Measurements from ENCODE around the gene HS6ST2.
"Not testable (repeated sequence)": the region's sequence is repeated elsewhere in the genome, so short reads cannot be mapped to it uniquely, and the experiment has no call there.

The HS6ST2 gene

DNA sequence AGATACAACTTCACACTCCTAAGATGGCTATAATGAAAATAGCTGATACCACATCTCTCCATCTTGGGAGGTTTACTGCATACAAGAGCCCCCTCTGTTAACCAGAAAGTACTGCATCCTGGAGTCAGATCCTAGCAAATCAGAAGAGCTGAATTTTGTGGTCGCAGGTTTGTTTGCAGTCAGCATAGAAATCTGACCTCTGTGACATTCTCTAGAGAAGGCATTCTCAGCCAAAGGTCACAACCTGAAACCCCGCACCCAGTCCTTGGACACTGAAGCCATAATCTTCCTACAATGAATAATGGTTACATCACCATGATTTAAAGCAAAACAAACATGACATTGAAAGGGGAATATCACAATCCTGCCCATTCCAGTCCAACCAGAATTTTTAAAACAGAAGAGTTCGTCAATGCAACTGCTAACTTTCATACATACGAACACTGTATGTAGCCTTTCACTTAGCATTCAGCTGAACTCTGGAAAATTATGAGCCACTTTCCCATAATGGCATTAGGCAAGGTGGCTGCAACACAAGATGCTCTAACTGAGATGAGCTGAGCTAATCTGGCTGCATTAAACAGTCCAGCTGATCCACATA lies 17.6 kb downstream of the HS6ST2 start:
- no peak for DNase-seq

DNA sequence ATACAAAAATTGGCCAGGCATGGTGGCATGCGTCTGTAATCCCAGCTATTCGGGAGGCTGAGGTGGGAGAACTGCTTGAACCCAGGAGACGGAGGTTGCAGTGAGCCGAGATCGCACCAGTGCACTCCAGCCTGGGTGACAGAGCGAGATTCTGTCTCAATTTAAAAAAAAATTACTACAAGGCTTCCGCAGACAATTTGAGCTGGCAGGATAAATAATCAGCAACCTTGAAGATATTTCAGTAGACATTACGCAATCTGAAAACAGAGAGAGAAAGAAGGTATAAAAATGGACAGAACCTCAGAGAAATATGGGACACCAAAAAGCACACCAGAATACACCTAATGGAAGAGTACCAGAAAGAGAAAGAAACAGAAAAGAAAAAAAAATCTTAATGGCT lies 25.3 kb downstream of the HS6ST2 start:
- DNase-seq = no peak

DNA sequence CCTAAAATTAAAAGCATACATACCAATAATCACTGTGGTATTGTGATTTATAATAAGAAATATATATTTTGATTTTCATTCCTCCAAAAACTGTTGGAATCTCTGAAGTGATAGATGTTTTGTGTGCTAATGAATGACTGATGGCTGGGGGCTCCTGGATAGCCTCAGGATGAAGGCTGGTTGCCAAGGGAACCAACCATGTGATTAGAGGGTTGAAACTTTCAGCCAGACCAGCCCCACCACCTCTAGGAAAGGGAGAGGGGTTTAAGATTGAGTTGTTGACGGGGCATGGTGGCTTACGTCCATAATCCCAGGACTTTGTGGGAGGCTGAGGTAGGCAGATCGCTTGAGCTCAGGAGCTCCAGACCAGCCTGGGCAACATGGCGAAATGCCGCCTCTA lies 34.0 kb downstream of the HS6ST2 start:
- no peak for DNase-seq

DNA sequence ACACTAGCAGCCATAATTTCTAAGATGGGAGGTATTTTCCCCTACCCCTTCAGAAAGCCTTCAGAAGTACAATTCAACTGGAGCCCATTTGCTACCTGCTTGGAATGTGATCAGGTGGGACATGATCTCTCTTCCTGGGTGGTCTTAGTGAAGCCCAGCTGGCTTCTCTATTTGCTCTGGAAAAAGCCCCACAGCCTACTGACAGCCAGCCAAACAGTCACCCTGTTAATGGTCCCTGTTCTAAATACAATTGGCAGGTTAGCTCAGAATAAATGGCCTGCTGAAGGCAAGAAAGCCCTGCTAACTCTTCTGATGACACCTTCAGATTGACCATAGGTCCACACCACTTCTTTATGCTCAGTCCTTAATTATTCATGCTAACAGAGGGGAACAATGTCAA lies 39.9 kb downstream of the HS6ST2 start:
- DNase-seq = no peak

DNA sequence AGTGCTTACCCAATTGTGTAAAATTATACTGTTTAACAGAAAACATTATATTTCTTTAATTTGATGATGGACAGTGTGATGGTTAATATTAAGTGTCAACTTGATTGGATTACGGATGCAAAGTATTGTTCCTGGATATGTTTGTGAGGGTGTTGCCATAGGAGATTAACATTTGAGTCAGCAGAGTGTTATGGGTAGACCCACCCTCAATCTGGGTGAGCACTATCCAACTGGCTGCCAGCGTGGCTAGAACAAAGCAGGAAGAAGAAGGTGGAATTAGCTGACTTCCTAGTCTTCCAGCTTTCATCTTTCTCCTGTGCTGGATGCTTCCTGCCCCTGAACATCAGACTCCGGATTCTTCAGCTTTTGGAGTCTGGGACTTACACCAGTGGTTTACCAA lies 42.1 kb downstream of the HS6ST2 start:
- no peak for DNase-seq

DNA sequence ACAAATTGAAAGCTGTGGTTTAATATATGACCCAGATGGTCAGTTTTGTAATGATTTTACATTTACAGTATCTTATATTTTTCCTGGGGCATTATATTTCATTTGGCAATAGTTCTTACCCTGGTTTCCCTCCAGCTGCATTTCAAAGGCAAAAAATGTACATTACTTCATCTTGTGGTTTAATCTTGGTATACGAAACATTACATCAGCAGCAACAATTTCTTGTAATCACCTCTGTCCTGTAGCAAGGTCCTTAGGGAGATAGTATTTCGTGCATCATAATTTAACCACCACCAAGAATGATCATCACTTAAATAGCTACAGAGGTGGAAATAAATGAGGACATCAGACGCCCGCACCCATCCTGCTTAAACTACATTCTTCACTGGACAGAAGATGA lies 48.8 kb downstream of the HS6ST2 start:
- no peak for DNase-seq

DNA sequence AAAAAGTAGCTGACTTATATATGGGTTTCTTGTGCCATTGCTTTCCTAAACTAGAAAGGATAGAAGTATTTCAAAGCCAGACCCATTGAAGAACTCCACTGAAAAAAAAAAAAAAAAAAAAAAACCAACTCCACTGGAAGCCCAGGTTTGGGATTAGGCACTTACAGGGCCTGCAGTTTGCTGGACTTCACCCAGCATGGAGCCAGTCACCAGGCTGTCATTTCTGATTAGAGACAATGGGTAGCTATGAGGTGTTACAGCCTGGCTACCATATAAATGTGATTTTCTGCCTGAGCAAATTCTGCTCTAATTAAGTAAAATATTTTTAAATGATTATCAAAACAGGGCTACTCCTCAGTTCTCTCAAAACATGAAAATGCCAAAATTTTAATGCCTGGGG lies 49.5 kb downstream of the HS6ST2 start:
- DNase-seq = no peak

DNA sequence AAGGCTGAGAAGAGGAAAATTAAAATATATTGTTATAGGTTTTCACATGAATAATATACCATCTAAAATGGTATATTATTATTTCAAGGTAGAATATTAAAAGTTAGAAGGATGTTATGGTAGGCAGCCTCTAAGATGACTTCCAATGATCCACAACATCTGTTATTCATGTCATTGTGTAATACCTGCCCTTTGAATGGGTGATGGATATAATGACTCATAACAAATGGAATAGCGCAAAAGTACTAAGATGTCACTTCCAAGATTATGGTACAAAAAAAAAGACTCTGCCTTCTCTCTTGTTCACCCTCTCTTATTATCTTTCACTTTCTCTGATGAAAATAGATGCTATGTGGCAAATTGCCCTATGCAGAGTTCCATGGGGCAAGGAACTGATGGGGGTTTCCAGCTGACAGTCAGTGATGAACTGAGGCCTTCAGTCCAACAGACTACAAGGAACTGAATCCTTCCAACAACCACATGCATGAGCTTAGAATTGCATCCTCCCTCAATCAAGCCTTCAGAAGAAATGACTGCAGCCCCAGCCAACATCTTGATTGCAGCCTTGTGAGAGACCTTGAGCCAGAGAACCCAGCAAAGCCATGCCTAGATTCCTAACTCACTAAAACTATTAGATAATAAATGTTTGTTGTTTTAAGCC lies 57.7 kb downstream of the HS6ST2 start:
- DNase-seq = no peak

DNA sequence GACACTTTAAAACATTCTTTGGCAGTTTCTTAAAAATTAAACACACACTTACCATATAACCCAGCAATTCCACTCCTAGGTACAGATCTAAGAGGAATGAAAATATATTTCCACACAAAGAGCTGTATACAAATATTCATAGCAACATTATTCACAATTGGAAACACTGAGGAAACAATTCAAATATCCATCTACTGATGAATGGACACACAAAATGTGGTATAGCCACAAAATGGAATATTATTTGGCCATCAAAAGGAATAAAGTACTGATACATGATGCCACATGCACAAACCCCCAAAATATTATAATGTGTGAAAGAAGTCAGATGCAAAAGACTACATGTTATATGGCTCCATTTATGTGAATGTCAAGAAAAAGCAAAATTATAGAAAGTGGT lies 70.9 kb downstream of the HS6ST2 start:
- no peak for DNase-seq

DNA sequence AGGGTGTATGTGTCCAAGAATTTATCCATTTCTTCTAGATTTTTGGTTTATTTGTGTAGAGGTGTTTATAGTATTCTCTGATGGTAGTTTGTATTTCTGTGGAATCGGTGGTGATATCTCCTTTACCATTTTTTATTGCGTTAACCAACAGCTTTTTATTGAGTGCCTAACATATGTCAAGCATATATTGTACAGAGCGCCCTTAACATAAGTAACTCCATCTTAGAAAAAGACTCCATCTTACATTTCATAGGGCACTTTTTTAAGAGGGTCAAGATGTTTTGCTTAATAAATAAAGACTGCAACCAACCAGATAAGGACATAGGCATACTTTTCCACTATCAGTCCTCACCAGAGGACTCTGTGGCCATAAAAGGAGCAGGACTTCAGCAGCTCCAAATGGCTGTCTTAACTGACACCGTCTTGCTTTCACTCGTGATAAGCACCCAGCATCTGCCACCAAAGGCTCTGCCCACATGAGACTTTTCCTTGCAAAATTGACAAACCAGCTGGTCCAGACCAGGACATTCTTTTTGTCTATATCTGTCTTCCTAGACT lies 75.0 kb downstream of the HS6ST2 start:
- DNase-seq = no peak

DNA sequence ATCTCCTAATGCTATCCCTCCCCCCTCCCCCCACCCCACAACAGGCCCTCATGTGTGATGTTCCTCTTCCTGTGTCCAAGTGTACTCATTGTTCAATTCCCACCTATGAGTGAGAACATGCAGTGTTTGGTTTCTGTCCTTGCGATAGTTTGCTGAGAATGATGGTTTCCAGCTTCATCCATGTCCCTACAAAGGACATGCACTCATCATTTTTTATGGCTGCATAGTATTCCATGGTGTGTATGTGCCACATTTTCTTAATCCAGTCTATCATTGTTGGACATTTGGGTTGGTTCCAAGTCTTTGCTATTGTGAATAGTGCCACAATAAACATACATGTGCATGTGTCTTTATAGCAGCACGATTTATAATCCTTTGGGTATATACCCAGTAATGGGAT lies 77.7 kb downstream of the HS6ST2 start:
- DNase-seq = not testable (repeated sequence)

DNA sequence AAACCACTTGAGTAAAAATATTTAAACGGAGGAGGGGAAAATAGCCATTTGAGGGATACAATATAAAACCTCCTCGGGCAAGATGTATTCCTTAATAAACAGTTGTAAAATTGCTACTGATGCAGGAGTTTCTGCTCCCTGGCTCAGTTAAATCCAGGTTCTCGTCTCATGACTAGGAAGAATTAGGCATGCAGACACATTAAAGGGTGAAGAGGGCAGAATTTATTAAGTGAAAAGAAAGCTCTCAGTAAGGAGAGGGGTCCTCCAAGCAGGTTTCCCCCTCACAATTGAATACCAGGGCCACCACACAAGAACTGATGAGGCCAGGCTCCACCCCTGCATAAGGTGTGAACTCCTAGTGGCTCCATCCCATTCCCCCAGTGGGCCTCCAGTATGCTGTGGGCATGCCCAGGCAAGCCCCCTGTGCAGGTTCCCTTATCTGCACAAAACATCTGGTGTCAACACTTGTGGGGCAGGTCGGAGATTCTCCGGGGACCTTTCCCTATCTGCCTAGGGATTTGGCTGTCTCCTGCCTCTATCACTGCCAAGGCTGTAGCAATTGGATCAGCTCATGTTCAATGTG lies 80.4 kb downstream of the HS6ST2 start:
- DNase-seq = no peak

DNA sequence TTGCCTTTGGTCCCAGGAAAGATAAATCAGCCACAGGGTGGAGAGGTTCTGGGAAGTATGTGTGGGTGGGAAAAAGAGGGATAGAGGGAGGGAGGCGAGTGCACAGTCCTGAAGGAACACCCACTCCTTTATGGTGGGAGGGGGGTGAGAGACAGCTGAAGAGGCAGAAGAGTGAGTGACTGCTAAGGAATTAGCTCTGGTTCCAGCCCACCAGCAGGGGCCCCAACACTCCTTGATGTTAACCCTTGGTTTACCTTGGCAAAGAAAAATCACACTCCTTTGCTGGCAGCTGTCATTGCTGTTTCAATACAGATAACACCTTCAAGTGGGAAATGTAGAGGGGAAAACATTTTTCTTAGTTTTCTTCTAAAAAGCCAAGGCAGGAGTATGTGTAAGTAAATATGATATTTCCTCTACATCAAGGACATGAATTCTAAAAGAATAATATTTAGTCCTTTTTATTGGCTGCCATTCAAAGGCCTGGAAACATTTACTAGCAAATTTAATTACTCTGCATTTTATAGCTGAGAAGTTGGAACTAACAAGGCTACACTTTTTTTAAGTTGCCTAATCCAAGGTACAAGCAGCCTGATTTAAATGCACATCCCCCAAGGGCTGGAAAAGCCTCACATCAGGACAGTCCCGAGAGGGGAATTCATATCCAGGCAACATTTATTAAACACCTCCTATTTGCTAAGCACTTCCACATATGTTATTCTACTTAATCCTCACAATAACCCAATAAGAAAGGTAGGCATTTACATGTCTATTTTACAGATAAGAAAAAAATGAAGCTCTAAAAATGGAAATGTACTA lies 81.7 kb downstream of the HS6ST2 start:
- DNase-seq = no peak

DNA sequence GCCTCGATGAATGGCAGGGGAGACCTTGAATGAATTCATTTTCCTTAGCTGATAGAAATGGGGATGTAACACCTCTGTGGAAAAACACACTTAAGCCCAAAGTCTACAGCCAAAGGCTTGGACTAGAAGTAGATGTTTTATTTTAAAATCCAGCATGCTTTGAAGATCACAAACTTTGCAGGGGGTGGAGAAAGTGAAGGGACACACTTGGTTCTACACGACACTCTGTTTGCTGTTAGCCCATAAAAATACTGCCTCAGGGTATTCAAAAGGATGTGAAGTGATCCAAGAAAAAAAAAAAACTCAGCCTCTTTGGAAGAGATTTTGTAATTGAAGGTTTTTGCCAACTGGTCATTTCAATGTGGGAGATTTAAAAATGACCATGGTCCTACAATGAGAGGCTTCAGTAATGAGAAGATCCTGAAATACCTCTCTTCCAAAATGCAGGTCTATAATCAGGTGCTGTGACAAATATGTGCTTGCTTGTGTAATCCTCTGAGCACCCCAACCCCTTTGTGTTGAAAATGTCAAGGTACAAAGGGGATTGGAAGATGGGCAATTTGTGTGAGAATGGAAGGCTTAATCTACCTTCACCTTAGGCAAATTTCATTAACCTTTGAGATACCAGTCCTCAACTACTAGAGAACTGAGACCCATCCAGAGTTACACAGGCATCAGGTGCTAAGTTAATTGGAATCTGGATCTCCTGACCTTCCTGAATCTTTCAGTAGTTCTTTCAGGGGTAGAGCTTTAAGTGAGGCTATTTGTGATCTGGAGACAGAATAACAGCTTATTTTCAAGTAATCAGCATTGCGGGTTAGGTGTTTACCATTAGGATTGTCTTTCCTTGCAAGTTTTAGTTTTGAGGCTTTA lies 82.5 kb downstream of the HS6ST2 start:
- no peak for DNase-seq

DNA sequence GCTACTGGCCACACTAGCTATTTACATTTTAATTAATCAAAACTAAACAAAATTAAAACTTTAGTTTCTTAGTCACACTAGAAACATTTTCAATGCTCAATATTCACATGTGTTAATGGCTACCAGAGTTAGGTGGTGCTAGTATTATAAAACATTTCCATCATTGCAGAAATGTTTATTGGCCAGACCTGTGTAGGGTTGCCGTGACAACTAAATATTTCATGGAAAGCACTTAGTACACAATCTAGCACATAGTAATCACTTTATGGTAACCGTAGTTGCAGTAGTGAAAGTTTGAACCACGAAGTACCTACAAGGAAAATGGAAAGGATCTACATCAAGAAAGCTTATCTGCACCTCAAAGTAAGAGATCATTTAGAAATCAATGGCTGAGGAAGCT lies 95.9 kb downstream of the HS6ST2 start:
- DNase-seq = no peak

DNA sequence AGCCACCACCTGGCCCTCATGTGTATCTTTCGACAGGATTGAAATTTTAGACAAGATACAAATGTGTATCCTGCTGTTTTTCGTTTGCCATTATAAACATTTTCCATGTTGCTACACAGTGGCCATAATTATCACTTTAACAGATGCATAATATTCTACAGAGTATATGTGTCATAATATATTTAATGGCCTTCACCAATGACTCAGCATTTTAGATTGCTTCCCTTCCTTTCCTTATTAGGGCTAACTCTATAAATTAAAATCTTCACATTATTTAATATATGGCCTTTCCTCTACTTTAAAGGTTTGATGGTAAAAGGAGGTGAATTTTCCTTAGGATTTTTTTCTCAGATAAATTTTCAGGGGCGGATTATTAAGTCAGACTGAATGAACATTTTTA lies 97.4 kb downstream of the HS6ST2 start:
- DNase-seq = no peak

DNA sequence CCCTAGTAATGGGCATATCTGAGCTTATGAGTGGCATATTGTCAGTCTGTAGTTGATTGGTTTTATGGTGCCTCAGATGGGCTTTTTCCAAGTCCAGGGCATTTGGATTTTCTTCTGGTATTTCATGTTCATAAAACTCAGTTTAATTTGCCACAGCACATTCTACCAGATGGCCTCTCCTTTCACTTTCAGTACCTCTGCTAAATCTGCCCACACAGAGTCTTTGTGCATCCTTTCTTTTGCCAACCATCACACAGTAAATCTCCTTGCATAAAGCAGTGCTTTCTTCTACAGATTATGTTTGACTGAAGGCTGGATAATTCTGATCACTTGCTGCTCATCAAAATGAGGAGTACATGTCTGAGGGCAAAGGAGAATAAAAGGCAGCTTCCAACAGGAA lies 98.2 kb downstream of the HS6ST2 start:
- DNase-seq = no peak

DNA sequence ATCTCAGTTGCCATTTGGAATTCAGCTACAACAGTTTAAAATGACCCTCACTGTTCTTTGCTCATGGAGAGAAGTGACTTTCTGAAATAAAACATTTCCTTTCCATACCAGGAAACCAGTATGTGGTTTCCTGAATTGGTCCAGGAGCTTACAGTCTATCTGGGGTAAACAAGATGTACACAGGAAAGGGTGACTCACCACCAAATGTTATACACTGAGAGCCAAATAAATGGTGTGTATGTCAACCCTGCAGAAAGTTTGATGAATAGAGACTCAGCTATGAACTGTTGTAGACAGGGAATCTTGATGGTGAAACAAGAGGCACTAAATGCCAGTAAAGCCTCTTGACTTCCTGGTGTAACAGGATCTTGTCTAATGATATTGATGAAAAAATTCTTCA lies 100.4 kb downstream of the HS6ST2 start:
- DNase-seq = no peak

DNA sequence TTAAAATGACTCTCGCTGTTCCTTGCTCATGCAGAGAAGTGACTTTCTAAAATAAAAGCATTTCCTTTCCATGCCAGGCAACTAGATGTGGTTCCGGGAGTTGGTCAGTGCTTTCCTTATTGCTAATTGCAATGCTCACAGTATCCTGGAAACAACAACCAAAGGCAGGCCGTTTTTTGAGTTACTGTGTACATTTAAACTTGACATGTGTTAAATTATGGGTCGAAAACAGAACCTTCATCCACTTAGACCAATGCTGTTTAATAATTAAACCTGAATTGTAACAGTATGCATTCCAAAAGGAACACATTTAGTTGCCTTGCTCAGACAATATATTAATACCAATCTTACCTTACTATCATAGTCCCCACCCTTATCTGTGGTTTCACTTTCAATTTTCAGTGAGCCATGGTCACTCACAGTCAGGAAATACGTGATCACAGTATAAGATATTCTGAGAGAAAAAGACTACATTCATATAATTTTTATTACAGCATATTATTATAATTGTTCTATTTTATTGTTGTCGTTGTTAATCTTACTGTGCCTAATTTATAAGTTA lies 102.6 kb downstream of the HS6ST2 start:
- DNase-seq = no peak

DNA sequence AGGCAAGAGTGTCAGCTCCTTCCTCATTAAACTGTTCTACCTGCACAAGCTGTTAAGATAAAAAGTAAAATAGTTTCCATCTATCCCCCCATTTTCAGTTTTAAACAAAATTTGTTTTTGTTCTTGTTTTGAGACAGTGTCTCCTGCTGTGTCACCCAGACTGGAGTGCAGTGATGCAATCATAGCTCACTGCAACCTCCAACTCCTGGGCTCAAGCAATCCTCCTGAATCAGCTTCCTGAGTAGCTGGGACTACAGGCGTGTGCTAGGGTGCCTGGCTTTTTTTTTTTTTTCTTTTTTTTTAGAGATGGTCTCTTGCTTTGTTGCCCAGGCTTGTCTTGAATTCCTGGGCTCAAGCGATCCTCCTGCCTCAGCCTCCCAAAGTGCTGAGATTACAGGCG lies 105.4 kb downstream of the HS6ST2 start:
- DNase-seq = no peak

DNA sequence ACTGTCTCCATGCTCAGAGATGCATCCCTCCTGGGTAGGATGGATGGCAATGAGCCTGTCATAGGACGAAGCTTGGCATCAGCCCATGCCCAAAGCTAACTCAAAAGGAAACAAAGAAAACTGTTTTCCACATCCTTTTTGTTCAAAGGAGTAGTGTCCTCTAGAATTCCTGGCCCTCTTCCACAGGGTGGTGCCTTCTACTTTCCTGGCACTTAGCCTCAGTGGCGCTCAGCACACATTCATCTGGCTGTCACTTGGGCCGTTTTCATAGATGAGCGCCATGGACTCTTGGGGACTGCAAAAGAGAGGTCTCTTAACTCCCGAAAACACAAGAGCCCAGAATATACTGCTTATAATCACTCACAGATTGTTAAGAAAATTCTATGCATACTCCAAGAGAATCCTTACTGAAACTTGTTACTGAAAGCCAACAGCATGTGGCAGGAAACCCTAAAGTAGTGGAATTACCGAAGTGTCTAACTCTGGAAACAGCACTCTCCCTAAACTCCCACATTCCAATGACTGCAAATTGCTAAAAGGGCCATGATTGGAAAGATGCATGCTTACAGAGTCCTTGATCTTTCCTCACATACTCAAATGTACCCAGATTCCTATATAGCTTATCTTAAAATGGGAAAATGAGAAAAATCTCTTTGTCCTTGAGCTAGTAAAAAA lies 110.0 kb downstream of the HS6ST2 start:
- DNase-seq = no peak

DNA sequence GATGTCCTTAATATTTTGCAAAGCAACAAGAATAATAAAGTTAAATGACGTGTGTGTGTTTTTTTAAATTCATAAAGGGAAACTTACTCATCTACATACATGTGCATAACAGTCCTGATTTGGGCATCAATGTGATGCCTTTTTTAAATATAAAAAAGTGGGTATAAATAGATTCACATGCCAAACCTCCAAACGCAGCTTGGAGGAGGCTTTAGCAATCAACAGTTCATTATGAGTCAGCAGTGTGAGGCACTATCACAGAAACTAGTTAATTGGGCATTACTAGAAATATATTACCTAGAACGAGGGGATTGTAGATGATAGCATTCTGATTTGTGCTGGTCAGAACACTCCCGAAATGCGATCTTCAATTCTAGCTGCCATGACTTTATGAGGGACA lies 115.1 kb downstream of the HS6ST2 start:
- no peak for DNase-seq

All from NCI-H1048 (cell line).